ENCODE results near the gene AMZ1.
A peak's percentile ranks its signal among the peaks of the same experiment; 100 is the strongest.
"Not testable (repeated sequence)": the region's sequence is repeated elsewhere in the genome, so short reads cannot be mapped to it uniquely, and the experiment has no call there.

AMZ1 gene

DNA sequence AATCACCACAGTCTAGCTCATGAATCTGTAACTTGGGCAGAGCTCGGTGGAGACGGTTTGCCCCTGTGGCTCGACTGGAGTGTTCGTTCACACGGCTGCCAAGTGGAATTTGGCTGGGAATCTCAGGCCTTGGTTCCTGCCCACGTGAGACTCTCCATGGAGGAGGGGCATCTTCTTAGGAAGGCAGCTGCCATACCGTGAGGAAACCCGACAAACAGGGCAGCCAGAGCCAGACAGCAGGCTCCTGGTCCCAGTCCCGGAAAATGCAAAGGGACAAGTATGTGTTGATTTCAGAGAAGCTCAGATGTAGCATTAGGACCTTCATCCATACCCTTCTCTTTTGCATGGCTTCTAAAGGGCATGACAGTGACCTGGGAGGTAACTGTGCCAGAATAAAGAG, 26.6 kb downstream of the AMZ1 start:
- no peak for DNase-seq

DNA sequence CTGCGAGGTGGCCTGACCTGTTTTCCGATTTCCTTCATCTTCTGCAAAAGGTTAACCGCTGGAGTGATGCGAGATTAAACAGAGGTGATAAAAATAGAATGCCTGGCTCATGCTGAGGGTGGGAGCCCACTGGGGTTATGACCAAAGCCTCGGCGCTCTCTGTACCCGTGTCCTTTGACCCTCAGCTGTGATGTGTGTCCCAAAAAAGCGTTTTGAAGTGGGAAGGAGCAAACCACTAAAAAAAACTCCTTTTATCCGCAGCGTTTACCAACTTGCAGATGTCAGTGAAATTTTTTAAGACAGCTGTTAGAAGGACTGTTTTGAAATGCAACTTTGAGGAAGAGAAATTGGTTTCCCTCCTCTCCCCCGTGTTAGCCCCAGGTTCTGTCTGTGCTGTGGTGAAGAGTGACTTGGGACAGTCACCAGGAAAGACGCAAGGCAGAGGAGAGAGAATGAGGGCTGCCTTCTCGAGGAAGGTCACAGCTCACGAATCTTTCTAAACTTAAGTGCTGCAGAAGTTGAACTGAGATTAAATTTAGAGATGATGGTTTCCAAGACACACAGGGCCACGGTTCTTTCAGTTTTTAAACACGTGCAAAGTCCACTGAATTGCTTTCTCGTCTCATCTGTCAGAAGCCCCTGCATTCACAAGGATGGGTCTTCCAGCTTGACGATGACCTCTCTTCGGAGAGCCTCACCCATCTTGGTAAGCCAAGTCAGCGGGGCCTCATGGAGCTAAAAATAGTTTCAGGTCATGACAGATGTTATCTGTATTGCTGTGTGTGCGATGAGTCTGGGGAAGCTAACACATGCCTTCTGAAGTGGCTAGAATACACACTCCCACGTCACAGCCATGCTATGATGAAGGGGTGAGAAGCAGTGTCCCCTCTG, 27.6 kb downstream of the AMZ1 start:
- DNase-seq, result peak; percentile 25

- DNase-seq, result no peak
These were observed 28.5 kb downstream of the AMZ1 start for GRCh38 chr7:2716488-2716887.

GRCh38 chr7:2716906-2717292, 28.9 kb downstream of the AMZ1 start:
- DNase-seq, result no peak

- DNase-seq, result no peak
These were observed 29.6 kb downstream of the AMZ1 start for GRCh38 chr7:2717293-2718261.

GRCh38 chr7:2718296-2718965, 30.4 kb downstream of the AMZ1 start:
- DNase-seq, result no peak

DNA sequence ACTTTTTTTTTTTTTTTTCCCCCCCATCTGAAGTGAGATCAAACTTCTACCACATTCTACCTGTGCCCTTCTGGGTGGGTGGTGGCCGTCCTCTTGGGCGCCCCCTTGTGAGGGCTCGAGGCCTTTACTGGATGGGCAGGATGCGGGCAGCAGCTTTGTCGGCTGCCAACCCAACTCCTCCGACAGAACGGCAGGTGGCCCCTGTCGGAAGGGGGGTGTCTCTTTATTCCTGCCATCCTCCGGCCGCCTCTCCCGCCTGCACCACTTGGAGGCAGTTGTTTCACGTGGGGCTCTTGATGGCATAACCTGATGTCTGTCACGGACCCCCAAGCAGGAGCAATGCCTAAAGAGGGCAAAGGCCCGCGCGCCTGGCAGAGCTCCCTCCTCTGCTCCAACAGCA, 31.0 kb downstream of the AMZ1 start:
- peak; percentile 46 for DNase-seq

DNA sequence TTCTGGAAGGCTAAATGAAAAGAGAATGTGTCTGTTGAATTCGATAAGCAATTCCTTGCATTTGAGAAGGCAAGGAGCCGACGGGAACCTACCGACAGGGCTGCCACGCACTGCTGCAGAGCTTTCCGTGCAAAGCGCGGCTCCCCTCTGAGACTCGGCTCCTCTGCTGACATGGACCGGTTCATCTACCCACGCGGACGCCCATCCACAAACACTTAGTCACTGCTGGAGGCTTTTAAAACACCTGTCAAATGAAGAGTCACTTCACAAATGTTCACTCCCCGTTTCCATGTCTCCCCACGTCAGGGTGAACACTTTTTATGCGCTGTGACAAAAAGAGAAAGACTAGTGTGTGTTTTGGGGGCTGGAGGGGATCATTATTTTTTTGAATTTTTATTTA, 32.0 kb downstream of the AMZ1 start:
- DNase-seq, result no peak

DNA sequence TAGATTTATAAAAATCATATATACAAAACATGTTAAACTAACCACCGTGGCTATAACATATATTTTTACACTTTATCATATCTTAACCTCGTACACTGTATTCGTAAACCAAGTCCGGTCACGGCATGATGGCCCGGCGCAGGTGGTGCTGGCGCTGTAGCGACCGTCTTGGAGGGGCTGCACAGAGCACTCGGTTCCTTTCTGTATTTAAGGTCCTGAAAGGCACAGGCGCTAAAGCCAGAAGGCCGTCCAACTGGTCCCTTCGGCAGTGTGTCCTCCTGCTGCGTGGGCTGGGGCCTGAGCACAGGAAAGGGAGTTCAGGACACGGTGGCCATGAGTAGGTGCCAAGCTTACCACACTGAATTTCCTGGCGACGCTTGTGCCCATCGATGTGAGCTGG, 33.8 kb downstream of the AMZ1 start:
- no peak for DNase-seq

GRCh38 chr7:2722591-2722990, 34.6 kb downstream of the AMZ1 start:
- DNase-seq, result no peak

- DNase-seq, result no peak
These were observed 35.3 kb downstream of the AMZ1 start for GRCh38 chr7:2723138-2723850.

DNA sequence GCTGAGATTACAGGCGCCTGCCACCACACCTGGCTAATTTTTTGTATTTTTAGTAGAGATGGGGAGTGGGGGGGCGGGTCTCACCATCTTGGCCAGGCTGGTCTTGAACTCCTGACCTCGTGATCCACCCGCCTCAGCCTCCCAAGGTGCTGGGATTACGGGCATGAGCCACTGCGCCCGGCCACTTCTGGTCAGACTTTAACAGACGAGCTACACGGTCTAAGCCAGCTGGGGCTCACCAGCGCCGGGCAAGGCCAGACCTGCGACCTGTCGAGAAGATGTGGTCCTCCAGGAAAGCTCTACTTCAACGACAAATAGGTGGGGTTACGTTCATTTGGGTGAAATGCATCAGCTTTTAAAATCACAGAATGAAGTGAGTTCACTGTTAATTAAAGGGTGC, 36.0 kb downstream of the AMZ1 start:
- DNase-seq, result not testable (repeated sequence)

DNA sequence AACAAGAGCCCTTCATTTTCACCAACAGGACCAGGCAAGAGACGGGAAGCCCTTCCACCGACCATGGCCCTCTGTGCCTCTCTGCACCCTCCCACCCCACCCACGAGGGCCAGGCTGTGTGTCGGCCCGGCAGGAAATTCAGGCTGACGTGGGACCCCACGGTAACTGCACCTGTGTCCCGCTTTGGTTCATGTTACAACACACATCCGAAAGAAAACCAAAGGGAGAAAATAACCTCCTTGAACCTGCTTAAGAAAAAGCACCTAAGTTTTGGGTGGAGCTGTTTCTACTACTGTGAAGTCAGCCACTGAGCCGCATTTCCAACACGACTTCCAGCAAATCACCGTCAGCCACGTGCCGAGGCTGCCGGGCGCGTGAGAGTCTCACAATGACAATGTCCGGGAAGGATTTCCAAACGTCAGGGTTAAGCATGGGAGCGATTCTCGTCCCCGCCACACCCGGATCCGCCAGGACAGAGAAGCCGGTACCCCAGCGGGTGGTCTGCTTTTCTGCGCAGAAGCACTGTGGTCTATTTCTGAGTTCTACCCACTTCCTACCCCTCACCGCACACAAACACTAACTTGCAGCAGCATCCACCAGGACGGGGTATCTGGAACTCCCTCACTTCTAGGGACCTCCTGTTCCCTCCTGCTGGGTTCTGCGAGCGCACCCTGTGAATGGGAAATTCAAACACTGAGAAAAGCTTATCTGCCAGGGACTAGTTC, 36.6 kb downstream of the AMZ1 start:
- DNase-seq, result no peak

DNA sequence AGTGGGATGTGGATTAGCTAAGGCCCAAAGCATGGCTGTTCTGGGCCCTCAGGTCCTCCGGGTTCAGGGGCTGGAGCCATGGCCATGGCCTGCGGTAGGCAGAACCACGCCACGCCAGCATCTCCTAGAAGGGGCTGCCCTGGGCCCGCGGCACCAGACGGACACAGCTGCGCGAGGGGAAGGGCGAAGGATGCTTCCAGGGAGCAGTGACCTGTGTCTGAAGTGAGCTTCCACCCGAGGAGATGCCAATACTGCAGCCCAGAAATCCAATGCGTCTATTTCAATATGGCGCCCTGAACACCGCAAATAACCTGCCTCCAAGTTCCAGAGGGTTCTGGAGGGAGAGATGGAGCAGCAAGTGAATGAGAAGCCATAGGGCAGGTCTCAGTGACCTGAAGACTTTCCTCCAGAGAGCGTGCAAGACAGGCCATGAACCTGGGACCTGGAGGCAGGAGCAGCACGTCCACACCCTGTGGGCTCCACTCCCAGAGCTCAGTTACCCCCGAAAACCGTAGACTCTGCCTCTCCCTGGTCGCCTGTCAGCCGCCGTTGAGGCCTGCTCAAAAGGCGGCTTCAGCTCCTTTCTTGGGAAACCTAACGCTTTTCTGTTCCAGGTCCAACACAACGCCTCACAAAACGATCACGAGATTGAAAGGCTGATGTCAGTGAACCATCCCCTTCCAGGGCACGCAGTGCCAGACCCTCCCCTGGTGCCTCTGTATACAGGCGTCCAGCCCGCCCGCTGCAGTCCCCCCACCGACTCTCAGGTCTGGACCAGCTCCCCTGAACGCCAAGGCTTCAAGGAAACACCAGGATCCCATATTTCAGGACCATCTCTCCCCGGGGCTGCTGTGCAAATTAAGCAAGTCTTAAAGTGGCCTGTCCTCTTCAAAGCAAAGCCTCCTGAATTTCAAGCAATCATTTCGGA, 37.4 kb downstream of the AMZ1 start:
- no peak for DNase-seq

DNA sequence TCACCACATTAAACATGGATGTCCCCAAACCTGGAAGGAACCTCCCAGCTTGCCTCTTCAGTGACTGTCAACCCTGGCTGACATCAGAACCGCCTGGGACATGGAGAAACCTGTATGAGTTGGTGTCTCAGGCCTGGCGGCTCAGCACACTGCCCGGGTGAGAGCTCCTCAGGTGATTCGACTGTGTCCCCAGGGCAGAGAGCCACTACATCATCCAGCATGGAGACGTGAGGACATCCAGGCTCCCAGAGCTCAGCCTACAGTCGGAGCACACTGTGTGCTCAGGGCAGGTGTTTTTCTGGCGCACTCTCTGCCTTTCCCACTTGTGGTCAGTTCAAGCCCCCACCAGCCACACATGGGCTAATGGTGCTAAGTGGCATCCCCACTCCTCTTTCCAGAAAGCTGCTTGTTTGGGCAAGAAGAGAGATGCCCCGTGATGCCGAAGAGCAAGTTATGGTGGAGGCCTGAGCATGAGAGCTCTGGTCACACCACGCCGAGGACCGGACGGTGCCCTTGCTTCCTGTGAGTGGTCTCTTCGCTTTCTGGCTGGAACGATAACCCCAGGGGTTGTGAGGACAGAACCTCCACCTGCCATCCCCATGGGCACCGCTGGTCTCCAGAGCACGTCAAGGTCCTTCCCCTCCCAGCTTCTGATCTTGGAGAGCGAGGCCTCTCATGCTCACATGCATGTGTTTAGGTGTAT, 38.5 kb downstream of the AMZ1 start:
- no peak for DNase-seq

DNA sequence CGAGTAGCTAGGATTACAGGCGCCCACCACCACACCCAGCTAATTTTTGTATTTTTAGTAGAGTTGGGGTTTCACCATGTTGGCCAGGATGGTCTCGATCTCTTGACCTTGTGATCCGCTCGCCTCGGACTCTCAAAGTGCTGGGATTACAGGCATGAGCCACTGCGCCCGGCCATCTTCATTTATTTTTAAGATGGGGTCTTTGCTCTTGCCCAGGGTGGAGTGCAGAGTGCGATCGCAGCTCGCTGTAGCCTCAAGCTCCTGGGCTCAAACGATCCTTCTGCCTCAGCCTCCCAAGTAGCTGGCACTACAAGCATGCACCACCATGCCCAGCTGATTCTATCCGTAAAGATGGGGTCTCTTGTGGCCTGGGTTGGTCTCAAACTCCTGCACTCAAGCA, 39.2 kb downstream of the AMZ1 start:
- not testable (repeated sequence) for DNase-seq

DNA sequence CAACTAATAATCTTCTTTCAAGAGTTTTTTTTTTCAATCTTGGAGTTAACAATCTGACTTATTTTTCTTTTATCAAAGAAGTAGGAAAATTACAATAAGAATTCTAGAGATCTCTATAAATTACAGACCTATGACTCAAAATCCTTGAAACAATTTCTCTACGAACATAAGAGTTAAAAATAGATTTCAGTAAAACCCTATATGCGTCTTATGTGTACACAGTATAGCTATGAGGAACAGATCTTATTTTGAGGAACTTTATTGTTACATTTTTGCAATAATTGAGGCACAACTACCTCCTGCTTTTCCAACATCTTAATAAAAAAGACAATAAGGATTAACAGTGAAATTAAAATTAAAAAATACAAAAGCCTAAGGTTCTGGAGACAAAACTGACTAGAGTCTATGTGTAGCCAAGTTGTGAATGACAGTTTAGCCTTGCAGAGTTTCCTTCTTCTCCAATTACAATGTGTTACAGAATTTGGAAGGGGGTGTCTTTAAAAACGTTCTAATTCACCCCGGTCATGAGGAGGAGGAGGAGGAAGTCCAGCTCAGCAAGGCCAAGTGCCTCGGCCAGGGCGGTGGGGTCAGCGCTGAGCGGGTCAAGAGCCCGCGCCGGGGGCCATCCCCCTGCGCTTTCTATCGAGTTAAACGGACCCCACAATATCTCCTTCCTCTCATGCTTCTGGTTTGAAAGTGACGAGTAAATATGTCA, 40.5 kb downstream of the AMZ1 start:
- DNase-seq, result no peak

DNA sequence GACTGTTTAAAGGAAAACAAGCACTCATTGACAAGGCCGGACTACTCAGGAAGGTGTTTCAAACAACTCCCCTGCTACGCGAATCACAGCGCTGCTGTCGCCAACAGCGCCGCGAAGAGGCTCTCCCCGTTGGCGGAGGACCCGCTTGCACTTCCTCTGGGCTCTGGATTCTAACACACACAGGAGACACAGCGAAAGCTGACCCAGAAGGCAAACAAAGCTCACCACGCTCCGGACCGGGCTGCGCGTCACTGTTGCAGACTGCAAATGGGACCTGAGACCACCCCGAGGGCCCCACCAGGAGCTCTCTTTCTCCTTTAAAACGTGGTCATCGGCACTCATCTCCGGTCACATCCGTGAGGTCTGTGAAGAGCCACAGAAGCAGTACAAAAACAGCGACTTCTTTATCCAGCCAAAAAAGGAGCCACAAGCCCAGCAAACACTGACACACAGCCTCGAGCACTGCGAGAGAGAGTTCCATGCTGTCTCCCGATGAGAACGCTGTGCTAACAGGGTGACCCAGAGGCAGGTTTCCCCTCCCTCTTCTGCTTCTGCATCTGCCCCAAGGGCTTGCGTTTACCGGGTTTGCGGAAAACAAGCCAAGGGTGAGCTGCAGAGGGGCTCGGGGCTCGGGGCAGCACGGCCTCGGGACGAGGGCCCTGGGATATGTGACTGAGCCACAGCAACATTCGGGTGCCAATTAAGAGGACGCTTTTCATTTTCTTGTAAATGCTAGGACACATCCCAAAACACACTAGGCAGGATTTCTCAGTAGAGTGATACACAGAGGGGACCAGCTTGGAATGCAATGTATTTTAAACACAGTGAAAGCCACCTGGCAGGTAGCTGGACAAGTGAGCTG, 41.3 kb downstream of the AMZ1 start:
- DNase-seq, result no peak
